HG03521 (cell line): Measurements from ENCODE around the gene CD46.

Experiments
- ATAC-seq: cut with Tn5 transposase; IDR thresholded peaks from one replicate; pipeline ENCODE4 v1.9.1; 2021; ENCODE audit warnings: mild to moderate bottlenecking, moderate library complexity; ENCODE audit not compliant: unreplicated experiment

The CD46 gene

DNA sequence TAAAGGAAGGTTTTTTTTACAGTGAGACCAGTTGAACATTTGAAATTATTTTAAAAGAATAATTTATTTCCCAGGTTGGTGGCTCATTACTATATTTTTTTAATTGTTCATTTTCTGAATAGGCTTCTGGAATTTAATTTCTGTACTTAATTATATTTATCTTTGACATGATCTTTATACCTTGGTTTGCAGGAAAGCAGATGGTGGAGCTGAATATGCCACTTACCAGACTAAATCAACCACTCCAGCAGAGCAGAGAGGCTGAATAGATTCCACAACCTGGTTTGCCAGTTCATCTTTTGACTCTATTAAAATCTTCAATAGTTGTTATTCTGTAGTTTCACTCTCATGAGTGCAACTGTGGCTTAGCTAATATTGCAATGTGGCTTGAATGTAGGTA is 41.5 kb downstream of the CD46 start:
- ATAC-seq: no peak

DNA sequence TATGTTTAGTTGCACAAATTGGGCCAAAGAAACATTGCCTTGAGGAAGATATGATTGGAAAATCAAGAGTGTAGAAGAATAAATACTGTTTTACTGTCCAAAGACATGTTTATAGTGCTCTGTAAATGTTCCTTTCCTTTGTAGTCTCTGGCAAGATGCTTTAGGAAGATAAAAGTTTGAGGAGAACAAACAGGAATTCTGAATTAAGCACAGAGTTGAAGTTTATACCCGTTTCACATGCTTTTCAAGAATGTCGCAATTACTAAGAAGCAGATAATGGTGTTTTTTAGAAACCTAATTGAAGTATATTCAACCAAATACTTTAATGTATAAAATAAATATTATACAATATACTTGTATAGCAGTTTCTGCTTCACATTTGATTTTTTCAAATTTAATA is 43.0 kb downstream of the CD46 start:
- ATAC-seq: no peak

DNA sequence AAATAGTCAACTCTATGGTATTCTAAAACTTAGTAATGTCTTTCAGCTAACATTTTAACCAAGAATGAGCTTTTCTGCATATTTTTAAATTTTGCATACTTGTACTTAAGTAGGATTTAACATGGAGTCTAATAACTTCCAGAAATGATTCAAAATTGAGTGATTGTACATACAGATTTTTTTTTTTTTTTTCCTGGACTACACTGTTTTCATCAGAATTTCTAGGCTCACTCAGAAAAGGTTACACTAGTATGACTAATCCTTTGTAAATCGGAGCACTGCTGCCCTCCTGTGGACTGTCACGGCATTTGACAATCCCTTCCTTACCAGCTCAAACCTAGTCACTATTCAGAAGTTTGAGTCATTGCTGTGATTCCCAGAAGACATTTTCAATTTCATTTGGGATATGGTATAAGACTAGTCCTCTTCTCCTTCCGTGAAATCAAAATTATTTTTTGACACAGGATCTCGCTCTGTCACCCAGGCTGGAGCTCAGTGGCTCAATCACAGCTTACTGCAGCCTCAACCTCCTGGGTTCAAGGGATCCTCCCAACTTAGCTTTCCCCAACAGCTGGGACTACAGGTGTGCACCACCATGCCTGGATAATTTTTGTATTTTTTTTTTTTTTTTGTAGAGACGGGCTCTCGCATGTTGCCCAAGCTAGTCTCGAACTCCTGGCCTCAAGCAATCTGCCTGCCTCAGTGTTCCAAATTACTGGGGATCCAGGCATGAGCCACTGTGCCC is 45.5 kb downstream of the CD46 start:
- peak; percentile 53 for ATAC-seq

DNA sequence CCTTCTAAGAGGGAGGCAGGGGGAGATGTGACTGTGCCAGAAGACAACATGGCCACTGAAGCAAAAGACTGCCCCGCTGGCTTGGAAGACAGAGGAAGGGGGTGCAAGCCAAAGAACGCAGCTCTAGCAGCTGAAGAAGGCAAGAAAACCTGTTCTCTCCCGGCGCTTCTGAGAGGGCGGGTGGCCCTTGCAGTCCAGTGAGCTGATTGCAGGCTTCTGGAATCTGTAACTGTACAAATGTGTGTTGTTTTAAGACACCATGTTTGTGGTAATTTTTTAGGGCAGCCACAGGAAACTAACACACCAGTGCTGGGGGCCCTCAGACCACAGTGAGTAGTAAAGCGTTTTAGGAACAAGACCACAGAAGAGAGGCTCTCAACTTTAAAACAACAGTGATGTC is 47.0 kb downstream of the CD46 start:
- no peak for ATAC-seq

DNA sequence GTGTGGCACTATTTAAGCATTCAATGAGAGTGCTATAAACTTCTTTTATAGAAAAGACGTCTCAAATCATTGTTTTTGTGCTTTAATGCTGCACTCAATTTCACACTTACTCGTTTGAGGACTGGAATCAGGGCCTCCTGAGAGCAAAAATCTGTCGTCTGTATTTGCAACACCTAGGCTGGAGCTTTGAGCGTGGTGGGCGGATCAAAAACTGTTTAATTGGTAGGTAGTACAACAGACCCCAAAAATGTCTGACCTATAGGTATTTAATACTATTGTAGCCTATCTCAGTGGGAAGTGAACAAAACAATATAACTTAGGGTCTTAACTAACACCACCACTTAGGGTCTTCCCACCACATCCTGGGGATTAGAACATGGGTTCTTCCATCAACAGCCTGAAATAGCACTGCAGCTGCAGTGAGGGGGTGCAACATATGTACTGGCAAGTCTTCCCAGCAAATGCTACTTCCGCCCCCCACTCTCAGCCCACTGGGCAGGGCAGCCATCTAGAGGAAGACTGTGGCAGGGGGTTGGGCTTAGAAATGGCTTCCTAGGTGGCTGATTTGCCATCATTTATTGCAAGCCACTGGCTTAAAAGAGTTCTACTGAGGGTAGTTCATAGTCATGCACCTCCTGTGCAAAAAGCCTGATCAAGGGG is 48.3 kb downstream of the CD46 start:
- no peak for ATAC-seq

DNA sequence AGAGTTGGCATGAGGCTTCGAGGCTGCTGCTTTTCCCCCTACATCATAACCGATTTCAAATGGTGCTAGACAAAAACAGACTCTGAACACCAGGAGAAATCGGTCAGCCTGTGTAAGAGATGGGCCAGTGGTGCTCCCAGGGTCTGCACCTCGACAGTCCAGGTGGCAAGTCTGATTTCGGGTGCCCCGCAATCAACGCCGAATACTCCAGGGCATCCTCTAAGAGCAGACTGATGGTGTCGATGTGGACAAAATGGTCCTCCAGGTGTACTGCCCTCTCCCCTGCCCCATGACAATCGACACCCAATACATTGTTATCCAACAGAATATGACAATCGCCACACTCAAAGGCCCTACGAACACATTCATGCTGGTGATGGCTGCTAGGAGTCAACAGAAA is 50.0 kb downstream of the CD46 start:
- no peak for ATAC-seq

DNA sequence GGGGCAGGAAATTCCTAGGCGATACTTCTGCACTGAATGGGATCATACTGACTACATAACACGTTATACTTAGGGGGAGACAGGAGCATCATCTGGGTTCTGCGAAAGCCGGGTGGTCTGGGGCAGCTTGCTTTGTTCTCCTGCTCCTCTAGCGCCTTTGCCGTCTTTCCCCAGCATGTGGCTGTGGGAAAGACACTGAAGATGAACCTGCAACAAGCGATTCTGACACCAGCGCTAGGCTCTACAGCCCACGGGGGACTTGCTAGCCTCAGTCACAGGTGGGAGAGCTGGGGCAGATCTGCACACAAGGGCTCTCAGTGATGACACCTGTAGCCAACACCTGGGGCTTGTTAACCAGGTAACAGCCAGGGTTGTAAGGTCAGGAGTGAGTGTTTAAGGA is 51.8 kb downstream of the CD46 start:
- no peak for ATAC-seq

DNA sequence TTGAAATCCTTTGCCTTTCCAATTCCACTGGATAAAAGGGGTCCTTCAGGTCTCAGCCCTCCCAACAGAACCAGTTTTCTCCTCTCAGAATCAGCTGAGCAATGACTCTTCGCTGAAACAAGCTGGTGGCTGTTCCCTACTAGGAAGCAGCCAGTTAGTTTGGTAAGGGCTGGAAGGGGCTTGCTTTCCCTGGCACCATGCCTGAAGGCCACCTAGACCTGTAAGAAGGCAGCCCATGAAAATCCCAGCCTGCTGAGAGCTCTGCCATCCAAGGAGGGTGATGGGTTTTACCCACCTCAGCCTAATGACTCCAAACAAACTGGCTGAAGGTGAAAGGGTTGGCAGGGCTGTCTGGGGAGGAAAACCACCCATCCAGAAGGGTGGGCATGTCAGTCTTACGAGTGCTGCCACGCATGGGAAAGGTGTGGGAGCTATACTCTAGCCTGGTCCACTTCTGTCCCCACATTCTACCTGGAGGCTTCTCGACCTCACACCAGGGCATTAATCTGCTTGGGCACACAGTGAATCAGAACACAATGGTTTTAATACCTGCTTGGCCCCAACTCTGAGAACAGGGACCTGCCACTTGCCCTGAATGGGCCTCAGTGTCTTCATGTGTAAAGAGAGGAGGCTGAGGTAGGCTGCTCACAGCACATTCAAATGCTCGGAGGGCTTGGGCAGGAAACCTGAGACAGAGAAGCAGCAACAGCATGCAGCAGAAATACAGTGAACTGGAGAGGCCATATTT is 53.0 kb downstream of the CD46 start:
- ATAC-seq: no peak

DNA sequence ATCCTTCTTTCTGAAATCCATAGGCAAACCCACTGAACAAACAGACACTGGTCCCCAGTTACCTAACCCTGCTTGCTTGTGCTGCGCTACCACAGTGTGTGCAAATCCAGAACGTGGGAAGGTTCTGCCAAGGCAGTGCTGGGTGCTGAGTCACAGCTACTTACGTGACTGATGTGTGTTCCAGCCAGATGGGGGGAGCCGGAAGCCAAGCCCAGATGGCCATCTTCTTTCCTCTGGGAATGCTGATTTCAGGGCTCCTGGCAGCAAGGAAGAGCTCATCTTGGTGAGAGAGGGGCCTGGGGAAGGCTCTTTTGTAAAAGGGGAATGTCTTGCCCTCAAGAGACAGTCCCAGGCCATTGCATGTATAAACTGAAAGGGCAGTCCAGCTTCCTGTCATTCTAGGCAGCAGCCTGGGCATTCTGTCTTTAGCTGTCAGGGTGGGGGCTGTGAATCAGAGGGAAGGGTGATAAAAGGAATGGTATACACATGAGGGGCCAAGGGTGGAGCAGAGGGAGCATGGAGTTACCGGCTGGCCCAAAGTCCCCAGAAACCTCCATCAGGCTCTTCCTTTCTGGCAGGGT is 54.1 kb downstream of the CD46 start:
- no peak for ATAC-seq

DNA sequence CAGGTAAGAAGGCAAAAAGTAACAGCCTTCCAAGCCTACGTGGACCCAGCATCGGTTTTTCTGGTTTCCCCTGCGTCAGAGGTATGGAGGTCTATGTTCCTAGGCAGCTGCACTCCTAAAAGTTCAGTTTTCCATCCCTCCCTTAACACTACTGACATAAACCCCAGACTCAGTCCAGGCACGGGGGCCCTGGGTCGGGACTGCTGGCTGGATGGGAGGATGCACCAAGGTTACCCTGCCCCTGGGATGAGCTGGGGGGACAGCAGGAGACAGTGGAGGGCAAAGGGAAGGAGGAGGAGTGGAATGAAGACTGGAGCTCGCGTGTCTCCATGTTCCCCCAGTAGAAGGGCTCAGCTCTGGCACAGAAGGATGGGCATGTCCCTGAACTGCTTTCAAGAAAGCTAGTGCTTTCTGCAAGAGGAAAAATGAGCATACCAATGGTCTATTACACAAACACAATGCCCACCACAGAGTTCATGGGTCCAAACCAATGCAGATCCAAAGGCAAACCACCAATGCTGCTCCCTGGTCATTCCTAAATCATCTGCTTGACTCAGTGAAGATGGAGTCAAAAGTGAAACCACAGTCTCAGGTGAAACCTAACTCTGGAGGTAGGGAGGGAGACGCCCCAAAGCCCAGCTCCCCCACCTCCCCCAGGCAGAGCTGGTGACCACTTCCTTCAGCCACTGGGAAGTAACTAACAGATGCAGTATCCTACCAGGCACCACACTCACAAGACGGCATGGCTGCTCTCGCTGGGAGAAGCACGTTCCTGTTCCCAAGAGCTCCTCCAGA is 54.9 kb downstream of the CD46 start:
- ATAC-seq: no peak

DNA sequence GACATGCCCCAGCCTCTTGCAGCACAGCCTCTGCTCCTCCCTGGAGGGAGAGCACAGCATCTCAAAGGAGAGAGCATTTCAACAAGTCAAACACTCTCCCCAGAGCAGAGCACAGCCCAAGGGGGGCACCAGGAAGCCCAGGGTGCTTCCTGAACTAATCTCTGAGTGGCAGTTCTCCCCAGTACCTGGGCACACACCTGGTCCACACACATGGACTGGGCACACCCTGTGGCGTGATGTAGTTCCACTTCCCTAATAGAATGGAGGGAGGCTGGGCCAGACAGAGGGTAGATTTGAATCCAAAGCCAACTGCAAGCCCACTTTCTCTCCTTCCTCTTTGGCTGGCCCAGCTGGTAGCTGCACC is 55.5 kb downstream of the CD46 start:
- no peak for ATAC-seq

DNA sequence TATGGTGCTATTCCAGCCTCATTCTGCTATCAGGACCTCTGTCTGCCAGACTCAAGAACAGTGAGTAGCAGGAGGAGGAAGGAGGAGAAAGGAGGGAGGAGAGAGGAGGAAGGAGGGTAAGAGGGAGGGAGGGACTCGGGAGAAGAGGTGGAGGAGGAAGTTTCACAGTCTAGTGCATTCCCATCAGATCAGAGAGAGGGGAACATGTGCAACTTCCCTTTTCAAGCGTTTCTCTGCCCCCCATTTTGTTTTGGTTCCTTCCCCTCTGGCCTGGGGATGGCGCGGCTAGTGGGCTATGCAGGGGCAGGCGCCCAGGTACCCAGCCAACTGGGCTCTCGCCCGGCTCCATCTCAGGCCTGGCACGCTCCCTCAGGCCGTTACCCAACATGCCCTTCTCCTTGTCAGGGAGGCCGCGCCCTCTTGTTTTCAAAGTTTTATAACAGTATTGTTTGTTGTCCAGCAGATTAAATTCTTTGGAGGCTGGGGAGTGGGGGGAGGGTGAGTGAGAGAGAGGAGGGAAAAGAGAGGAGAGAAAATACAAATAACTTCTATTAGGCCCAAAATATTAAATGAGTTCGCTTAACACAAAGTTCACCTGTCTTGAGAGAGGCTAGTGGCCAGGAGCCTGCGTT is 56.0 kb downstream of the CD46 start:
- no peak for ATAC-seq

DNA sequence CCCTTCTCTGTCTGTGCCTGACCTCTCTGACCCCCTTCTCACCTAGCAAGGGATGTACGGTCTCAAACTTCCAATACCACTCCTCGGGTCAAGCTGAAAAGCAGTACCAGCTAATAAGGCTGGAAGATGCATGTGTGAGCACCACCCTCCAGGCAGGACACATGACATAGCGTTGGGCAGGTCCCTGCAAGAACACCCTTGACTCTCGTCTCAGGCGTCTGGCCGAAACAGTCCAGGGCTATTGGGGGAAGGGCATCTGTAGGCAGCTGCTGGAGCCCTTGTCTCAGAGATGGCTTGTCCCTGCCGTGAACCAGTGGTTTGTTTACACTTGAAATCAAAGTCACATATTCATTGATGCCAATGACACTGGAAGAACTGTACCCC is 56.5 kb downstream of the CD46 start:
- ATAC-seq: no peak

DNA sequence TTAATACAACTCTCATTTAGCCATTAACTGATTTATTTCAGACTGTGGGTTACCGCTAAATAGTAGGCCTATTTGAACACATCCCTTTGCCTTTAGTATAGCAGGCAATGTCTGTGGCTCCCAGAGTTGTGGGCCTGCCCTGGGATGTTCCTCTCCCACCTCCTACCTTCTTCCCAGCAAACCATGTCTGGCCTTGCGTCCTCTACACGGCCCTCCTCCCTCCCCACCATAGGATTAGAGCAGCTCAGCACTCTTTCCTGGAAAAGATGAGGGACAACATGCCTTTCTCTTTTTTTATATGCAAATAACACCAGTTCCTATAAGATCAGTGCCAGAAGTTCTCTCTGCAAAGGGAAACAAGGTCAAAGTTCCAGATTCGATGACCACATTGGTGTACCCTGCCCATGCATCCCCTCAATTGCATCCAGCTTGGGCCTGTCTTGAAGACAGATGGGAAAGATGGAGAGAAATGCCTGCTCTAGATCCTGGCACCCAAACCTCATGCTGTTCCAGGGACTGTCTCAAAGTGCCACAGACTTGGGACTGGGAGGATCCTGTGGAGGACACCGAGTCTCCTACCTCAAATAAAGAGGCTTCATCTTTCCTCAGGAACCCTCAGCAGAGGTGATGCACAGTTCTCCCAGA is 57.2 kb downstream of the CD46 start:
- no peak for ATAC-seq

DNA sequence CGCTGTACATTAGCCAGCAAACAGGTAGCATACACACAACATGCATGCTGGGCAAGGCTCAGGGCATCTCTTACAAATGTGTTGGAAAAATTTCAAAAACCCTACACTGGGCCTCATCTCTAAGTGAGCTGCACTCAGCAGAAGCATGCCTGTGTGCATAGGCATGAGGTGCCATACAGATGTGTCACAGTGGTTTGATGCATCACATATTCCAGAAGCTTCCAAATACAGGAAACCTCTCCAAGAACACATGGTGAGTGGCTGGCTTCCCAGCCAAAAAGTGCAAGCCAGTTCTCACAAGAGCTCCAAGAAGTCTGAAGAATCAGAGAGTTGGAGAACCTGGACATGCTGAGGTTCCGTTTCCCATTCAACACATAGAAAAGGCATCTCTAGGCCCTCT is 58.3 kb downstream of the CD46 start:
- no peak for ATAC-seq

DNA sequence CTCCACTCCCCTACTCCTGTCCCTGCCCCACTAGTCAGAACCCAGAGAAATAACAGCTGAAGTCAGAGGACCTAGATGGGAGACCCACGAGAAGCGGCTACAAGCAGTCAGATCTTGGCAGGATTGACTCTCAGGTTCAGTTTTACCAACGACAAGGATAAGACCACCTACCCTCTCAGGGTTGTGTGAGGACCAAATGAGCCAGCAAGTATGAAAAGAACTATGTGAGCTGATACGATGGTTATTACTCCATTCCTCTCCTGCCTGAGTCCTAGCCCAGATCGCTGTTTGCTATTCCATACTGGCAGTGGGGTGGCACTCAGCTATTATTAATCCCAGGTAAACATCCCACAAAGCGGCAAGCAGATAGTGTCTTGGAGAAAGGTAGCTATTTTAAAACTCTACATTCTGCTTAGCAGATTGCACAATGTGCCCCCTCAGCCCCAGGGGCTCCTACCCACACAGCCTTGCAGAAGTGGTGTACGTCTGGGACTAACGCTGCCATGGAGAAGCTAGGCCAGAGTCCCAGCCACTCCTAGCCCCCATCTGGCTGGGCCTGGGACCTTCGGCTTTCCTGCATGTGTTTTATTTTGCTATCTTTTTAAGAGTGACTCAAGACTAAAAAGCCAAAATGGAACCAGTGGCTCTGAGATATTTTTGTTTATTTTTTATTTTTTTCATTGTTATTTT is 58.9 kb downstream of the CD46 start:
- no peak for ATAC-seq

DNA sequence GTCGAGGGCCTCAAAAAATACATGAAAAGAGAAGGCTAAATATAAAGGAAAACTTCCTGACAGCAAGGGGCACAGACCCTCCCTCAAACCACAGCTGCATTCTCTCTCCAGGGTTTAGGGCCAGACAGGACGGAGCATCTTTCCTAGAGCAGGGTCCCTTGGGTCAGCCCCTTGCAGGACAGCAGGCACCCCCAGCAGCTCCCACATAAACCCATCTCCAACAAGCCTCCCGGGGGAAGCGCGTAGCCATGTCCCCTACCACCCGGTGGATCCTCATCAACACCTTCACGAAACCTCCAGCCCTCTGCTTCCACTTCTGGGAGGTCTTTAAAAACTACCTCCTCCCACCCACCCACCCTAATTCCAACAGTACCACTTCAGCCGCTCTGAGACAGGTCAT is 59.5 kb downstream of the CD46 start:
- ATAC-seq: no peak

DNA sequence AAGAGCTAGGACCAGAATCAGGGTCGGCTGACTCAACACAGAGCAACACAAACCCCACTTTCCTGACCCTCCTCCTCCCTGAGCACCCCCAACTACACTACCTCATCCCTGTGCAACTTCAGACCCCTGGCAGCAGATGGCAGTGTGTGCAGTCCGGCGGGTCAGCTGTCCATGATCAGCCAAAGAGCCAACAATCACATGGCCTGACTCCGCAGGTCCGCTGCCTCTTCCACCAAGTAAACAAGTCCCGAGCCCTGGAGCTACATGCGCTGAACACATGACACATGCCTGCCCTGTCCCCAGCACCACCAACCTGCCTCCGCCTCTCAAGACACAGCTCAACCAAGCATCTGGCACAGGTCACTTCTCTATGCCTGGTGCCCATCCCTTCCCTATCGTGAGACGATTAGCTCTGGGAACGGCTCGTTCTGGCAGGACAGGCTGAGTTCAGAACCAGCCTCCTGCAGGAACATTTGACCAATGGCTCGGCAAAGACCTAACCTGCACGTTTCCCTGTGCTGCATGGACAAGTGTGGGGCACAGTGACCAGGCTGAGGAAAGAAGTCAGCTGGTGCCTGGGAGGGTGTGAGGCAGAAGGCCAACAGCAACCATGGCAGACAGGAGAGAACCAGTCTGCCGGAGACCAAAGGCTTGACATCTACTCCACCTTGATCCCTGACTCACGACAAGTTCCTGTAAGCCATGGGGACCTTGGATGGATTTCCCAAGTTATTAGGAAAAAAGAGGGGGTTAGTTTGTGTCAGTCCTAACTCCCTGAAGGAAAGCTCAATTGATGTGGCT is 60.3 kb downstream of the CD46 start:
- no peak for ATAC-seq
